Measurements from ENCODE around the gene EPS8L3. TPM values are rescaled to one million over a fixed set of nuclear protein-coding genes. Genes with fewer than 3 reads are reported as not detected.

Gene EPS8L3
- total RNA-seq, 1 experiment from 2014 or later = 0.17 TPM

- TF ChIP-seq NFYB (CRISPR knock-in tag; conservative IDR thresholded peaks at IDR 0.05; ENCODE audit: low read depth) = no peak
- TF ChIP-seq HMGA2 (CRISPR knock-in tag; IDR thresholded peaks at IDR 0.05) = no peak
- no peak for TF ChIP-seq GRHL2 (CRISPR knock-in tag; IDR thresholded peaks at IDR 0.05; ENCODE audit: insufficient replicate concordance, severe bottlenecking)
- TF ChIP-seq E2F1 (CRISPR knock-in tag; IDR thresholded peaks at IDR 0.05) = no peak
- TF ChIP-seq OVOL2 (CRISPR knock-in tag; IDR thresholded peaks at IDR 0.05; ENCODE audit: borderline replicate concordance) = no peak
- no peak for TF ChIP-seq ZNF425 (CRISPR knock-in tag; conservative IDR thresholded peaks at IDR 0.05)
- no peak for TF ChIP-seq ZBTB43 (CRISPR knock-in tag; IDR thresholded peaks at IDR 0.05)
- no peak for TF ChIP-seq ATF2 (CRISPR knock-in tag; IDR thresholded peaks at IDR 0.05; ENCODE audit: borderline replicate concordance, low read depth)
These were observed 21.9 kb upstream of the EPS8L3 start (continued) for GRCh38 chr1:109785446-109786111.

GRCh38 chr1:109784551-109785252 is 21.0 kb upstream of the EPS8L3 start:
- no peak overlapping the region for H3K27ac Mint-ChIP-seq
- H3K4me1 Mint-ChIP-seq = peaks cover 21% of the 10 kb centered on the region
- peaks cover 2% of the 10 kb centered on the region; the same call in 1 of the 2 replicates for H3K27me3 Mint-ChIP-seq (ENCODE audit: low read depth)
- DNase-seq (ENCODE audit: low spot score) (no peak), ATAC-seq (no peak)
- H3K9me3 Mint-ChIP-seq = peaks cover 21% of the 10 kb centered on the region
- CTCF ChIA-PET = interaction anchor here (1.0 to 17.4 kb wide), 3 partner anchors 138 to 245 kb away, joined by 3 to 341 read pairs (median 4); partner anchors contain the start of gene AHCYL1
- H3K36me3 Mint-ChIP-seq = peaks cover 11% of the 10 kb centered on the region
- POLR2A ChIA-PET = no interaction called here
- no peak overlapping the region for H3K4me3 Mint-ChIP-seq
- TF ChIP-seq ATF3 (CRISPR knock-in tag; conservative IDR thresholded peaks at IDR 0.05) (no peak), ARID4B (CRISPR knock-in tag; IDR thresholded peaks at IDR 0.05; ENCODE audit: borderline replicate concordance) (no peak), KAT7 (CRISPR knock-in tag; IDR thresholded peaks at IDR 0.05; ENCODE audit: borderline replicate concordance) (no peak), USF1 (CRISPR knock-in tag; IDR thresholded peaks at IDR 0.05) (no peak), E2F4 (CRISPR knock-in tag; IDR thresholded peaks at IDR 0.05; ENCODE audit: borderline replicate concordance, low read depth) (no peak), EMX1 (CRISPR knock-in tag; IDR thresholded peaks at IDR 0.05) (no peak), ZNF396 (CRISPR knock-in tag; IDR thresholded peaks at IDR 0.05; ENCODE audit: borderline replicate concordance) (no peak), ZNF121 (CRISPR knock-in tag; IDR thresholded peaks at IDR 0.05) (no peak), NR3C1 (CRISPR knock-in tag; conservative IDR thresholded peaks at IDR 0.05; ENCODE audit: low read depth) (no peak), JAZF1 (CRISPR knock-in tag; IDR thresholded peaks at IDR 0.05) (no peak), MAX (CRISPR knock-in tag; IDR thresholded peaks at IDR 0.05) (no peak), CREM (CRISPR knock-in tag; IDR thresholded peaks at IDR 0.05) (no peak), RELA (CRISPR knock-in tag; IDR thresholded peaks at IDR 0.05; ENCODE audit: borderline replicate concordance) (no peak)
